OCI-LY7 (cell line): ENCODE data around the gene GPR55. TPM values are rescaled to one million over a fixed set of nuclear protein-coding genes. Genes with fewer than 3 reads are reported as not detected.
"Not testable (repeated sequence)": the region's sequence is repeated elsewhere in the genome, so short reads cannot be mapped to it uniquely, and the experiment has no call there.

ENCODE experiments used
- BruUV-seq: library from RNA; stranded (reverse); fragments of 400-500 nt; replicated peaks from 2 replicates; lab custom pipeline; 2021; lab: Mats Ljungman, UMichigan
- CTCF ChIA-PET: fragments of 300-600 bp; sonication (Branson Sonifier 250); formaldehyde crosslinking; loops from one replicate; lab custom pipeline; 2022; ENCODE audit warnings: antibody characterized with exemption; ENCODE audit not compliant: unreplicated experiment; lab: Charles Lee
- POLR2A ChIA-PET: fragments of 300-600 bp; sonication (Branson Sonifier 250); formaldehyde crosslinking; loops from one replicate; lab custom pipeline; 2022; ENCODE audit warnings: antibody characterized with exemption; lab: Charles Lee
- DNase-seq: peaks from one replicate; pipeline ENCODE4 v3.0.0-alpha.2; 2015; ENCODE audit warnings: low spot score
- H2AFZ ChIP-seq: fragments of 200-600 bp; sonication (generic), shearing (Covaris generic); 2 replicates; pipeline ENCODE4 v1.6.1; 2014; ENCODE audit warnings: mild to moderate bottlenecking, antibody characterized with exemption, low read length, moderate library complexity
- H3K27ac ChIP-seq: fragments of 200-600 bp; sonication (generic); 2 replicates; pipeline ENCODE4 v1.5.1; 2014; ENCODE audit warnings: mixed run types, low read depth, mild to moderate bottlenecking, moderate library complexity, low read length, inconsistent platforms; ENCODE audit not compliant: poor library complexity, severe bottlenecking
- H3K36me3 ChIP-seq: fragments of 200-600 bp; sonication (generic); 2 replicates; pipeline ENCODE4 v1.6.1; 2014; ENCODE audit warnings: mild to moderate bottlenecking, antibody characterized with exemption, low read length, moderate library complexity, mixed read lengths; ENCODE audit not compliant: insufficient read depth
- H3K4me1 ChIP-seq: fragments of 200-600 bp; sonication (generic); 2 replicates; pipeline ENCODE4 v1.5.1; 2014; ENCODE audit warnings: mild to moderate bottlenecking, low read length; ENCODE audit not compliant: insufficient read depth, poor library complexity, severe bottlenecking
- H3K4me2 ChIP-seq: fragments of 200-600 bp; sonication (generic); 2 replicates; pipeline ENCODE4 v1.6.1; 2014; ENCODE audit warnings: mild to moderate bottlenecking, low read length
- H3K4me3 ChIP-seq: fragments of 200-600 bp; sonication (generic); 2 replicates; pipeline ENCODE4 v1.5.1; 2014; ENCODE audit warnings: mild to moderate bottlenecking, low read depth, low read length; ENCODE audit not compliant: poor library complexity, severe bottlenecking
- H3K79me2 ChIP-seq: fragments of 200-600 bp; sonication (generic); 2 replicates; pipeline ENCODE4 v1.6.1; 2016; ENCODE audit warnings: low read depth, mild to moderate bottlenecking, low read length, moderate library complexity, mixed read lengths; ENCODE audit not compliant: insufficient read depth
- H3K9me2 ChIP-seq: fragments of 200-600 bp; sonication (generic); 2 replicates; pipeline ENCODE4 v1.6.1; 2016; ENCODE audit warnings: mild to moderate bottlenecking, low read length, mixed read lengths; ENCODE audit not compliant: insufficient read depth
- H3K9me3 ChIP-seq: fragments of 200-600 bp; sonication (generic); 2 replicates; pipeline ENCODE4 v1.6.1; 2014; ENCODE audit warnings: mild to moderate bottlenecking, mixed run types, low read length, mixed read lengths
- H4K20me1 ChIP-seq: fragments of 200-600 bp; sonication (generic); 2 replicates; pipeline ENCODE4 v1.6.1; 2014; ENCODE audit warnings: mild to moderate bottlenecking, antibody characterized with exemption, low read length, moderate library complexity, mixed read lengths; ENCODE audit not compliant: insufficient read depth
- CTCF ChIP-seq: fragments of 200-600 bp; sonication (generic); conservative IDR thresholded peaks from 2 replicates; pipeline ENCODE4 v1.5.1; 2014; ENCODE audit warnings: mild to moderate bottlenecking, antibody characterized with exemption, low read length, moderate library complexity, mixed read lengths
- EZH2phosphoT487 ChIP-seq: fragments of 200-600 bp; sonication (generic); IDR thresholded peaks from 2 replicates; pipeline ENCODE4 v1.6.1; 2018; ENCODE audit warnings: low read depth, borderline replicate concordance, mild to moderate bottlenecking, mixed run types, antibody characterized with exemption, low read length, moderate library complexity, mixed read lengths
- intact Hi-C: fragments of 100-400 bp; cut with micrococcal nuclease; formaldehyde crosslinking; loops from one replicate; pipeline ENCODE4 v1.10.0; 2022; ENCODE audit not compliant: unreplicated experiment
- total RNA-seq, 2 experiments: library from RNA; depleted of rRNA in 1 of 2; stranded (reverse); fragments of >200 nt in 1 of 2; shearing (Covaris generic) in 1 of 2; gene quantifications; 2 replicates each; pipeline ENCODE4 v1.2.3, GENCODE V29; 2014 to 2022

The GPR55 gene
- total RNA-seq, 2 experiments from 2014 or later = 0.22 TPM; not detected in 1

DNA sequence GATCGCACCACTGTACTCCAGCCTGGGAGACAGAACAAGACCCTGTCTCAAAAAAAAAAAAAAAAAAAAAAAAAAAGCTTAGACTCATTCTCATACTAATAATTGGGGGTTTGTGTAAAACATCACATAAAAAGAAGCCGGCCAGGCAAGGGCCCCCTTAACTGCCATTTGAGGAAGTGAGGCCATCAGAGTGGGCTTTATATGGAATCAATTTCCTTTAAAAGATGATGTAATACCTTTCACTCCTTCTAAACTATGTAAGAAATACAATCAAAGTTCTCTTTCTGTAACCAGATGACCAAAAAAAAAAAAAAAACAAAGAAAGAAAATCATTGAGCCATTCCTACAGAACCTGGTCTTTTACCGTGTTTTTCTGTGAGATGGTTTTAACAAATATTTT is 13.1 kb upstream of the GPR55 start:
- H2AFZ ChIP-seq = no peak overlapping the region
- TF ChIP-seq EZH2phosphoT487 (no peak), CTCF (no peak)
- no peak overlapping the region for H3K4me3 ChIP-seq
- POLR2A ChIA-PET = interaction anchor here (0.7 kb wide), 1 partner anchor 218 kb away, joined by 4 read pairs; no protein-coding TSS in a partner anchor
- no peak overlapping the region for H3K4me2 ChIP-seq
- H4K20me1 ChIP-seq = no peaks in the 10 kb centered on the region
- H3K79me2 ChIP-seq = no peaks in the 10 kb centered on the region
- no peak for DNase-seq
- CTCF ChIA-PET = no interaction called here
- H3K27ac ChIP-seq = no peak overlapping the region
- H3K4me1 ChIP-seq = no peaks in the 10 kb centered on the region
- no peaks in the 10 kb centered on the region for H3K9me2 ChIP-seq
- no TSS peak for BruUV-seq
- peaks cover 10% of the 10 kb centered on the region for H3K9me3 ChIP-seq
- intact Hi-C loops = no loop called here
- H3K36me3 ChIP-seq = no peaks in the 10 kb centered on the region

GRCh38 chr2:230937362-230937761 is 12.3 kb upstream of the GPR55 start:
- Histone ChIP-seq H3K4me1 (no peaks in the 10 kb centered on the region), H3K79me2 (no peaks in the 10 kb centered on the region), H3K9me2 (no peaks in the 10 kb centered on the region), H2AFZ (no peak overlapping the region), H3K27ac (no peak overlapping the region), H3K36me3 (no peaks in the 10 kb centered on the region), H4K20me1 (no peaks in the 10 kb centered on the region), H3K4me2 (no peak overlapping the region), H3K9me3 (peaks cover 10% of the 10 kb centered on the region), H3K4me3 (no peak overlapping the region)
- DNase-seq = no peak
- intact Hi-C loops = no loop called here
- TF ChIP-seq EZH2phosphoT487 = no peak
- no peak for TF ChIP-seq CTCF
- POLR2A ChIA-PET = interaction anchor here (0.7 kb wide), 1 partner anchor 219 kb away, joined by 4 read pairs; no protein-coding TSS in a partner anchor
- CTCF ChIA-PET = no interaction called here
- no TSS peak for BruUV-seq

GRCh38 chr2:230936243-230936642 is 11.2 kb upstream of the GPR55 start:
- CTCF ChIA-PET, H3K27ac ChIP-seq, H3K4me3 ChIP-seq, H3K36me3 ChIP-seq, H3K4me1 ChIP-seq, H3K9me2 ChIP-seq, H3K4me2 ChIP-seq, BruUV-seq, H4K20me1 ChIP-seq, DNase-seq, intact Hi-C loops, H2AFZ ChIP-seq, POLR2A ChIA-PET, H3K79me2 ChIP-seq: not testable (repeated sequence)
- peaks cover 10% of the 10 kb centered on the region for H3K9me3 ChIP-seq
